Measurements from ENCODE around the gene KCTD12. TPM values are rescaled to one million over a fixed set of nuclear protein-coding genes. Genes with fewer than 3 reads are reported as not detected.

The KCTD12 gene
- total RNA-seq, 4 donors from 2014 or later = 27.9 to 59.3 (median 37.8) TPM

DNA sequence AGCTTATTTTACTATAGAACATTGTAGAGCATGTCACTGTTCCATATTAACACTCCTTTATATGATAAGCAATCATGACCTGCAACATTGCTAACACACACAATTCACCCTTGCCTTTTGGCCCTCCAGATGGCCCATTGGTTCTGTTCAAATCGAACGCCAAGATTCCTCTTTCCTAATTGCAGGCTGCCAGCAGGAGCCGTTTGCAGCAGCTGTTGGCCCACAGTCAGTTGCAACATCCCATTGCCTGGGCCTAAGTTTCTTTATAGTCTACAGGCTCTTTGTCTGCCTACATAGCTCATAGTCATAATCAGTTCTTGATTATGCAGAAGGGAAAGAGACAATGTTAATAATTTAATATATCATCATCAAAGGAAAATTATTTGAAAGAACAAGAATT lies 37.6 kb downstream of the KCTD12 start:
- Histone ChIP-seq H3K36me3 (no peaks in the 10 kb centered on the region), H3K27me3 (no peaks in the 10 kb centered on the region), H3K9me3 (no peaks in the 10 kb centered on the region), H3K4me3 (replicated peaks in 1 of 3) (no peak overlapping the region), H3K4me1 (no peaks in the 10 kb centered on the region), H3K27ac (no peak overlapping the region)
- WGBS, 2 donors = 61 to 71% methylated on average over 3 of the region's 3 CpGs
- no peak for DNase-seq
- TF ChIP-seq, protein P1, sequence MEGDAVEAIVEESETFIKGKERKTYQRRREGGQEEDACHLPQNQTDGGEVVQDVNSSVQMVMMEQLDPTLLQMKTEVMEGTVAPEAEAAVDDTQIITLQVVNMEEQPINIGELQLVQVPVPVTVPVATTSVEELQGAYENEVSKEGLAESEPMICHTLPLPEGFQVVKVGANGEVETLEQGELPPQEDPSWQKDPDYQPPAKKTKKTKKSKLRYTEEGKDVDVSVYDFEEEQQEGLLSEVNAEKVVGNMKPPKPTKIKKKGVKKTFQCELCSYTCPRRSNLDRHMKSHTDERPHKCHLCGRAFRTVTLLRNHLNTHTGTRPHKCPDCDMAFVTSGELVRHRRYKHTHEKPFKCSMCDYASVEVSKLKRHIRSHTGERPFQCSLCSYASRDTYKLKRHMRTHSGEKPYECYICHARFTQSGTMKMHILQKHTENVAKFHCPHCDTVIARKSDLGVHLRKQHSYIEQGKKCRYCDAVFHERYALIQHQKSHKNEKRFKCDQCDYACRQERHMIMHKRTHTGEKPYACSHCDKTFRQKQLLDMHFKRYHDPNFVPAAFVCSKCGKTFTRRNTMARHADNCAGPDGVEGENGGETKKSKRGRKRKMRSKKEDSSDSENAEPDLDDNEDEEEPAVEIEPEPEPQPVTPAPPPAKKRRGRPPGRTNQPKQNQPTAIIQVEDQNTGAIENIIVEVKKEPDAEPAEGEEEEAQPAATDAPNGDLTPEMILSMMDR (IDR thresholded peaks at IDR 0.05) = no peak
- no peak for TF ChIP-seq POLR2A (IDR thresholded peaks at IDR 0.05)
- intact Hi-C loops (cut with DNase I) = no loop called here

DNA sequence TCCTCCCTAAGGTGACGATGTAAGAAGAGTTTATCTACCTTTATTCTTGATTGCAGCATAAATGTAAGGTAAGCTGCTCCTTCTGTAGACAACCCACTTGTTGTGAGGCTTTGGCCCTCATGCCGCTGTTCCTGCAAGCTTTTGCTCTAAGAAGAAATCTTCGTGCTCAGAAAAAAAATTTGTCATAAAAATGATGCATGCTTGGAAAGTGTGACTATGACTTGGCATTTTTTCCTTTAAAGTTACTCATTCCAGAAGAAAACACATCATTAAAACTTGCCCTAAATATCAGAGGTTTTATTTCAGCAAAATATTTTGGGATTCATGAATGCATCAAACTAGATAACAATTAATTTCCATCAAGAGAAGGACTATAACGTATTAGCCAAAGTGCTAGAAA lies 39.8 kb downstream of the KCTD12 start:
- no peaks in the 10 kb centered on the region for H3K36me3 ChIP-seq
- no peak overlapping the region for H3K4me3 ChIP-seq (replicated peaks in 1 of 3)
- TF ChIP-seq POLR2A (IDR thresholded peaks at IDR 0.05) = no peak
- TF ChIP-seq, protein P1 (IDR thresholded peaks at IDR 0.05) = no peak
- no peak overlapping the region for H3K27ac ChIP-seq
- H3K4me1 ChIP-seq = no peaks in the 10 kb centered on the region
- no peaks in the 10 kb centered on the region for H3K27me3 ChIP-seq
- no peaks in the 10 kb centered on the region for H3K9me3 ChIP-seq
- DNase-seq = no peak
- intact Hi-C loops (cut with DNase I) = no loop called here
- WGBS, 2 donors = 74 to 84% methylated on average over 4 of the region's 4 CpGs

GRCh38 chr13:76845865-76846264 lies 40.3 kb downstream of the KCTD12 start:
- TF ChIP-seq, protein P1 (IDR thresholded peaks at IDR 0.05) = no peak
- TF ChIP-seq POLR2A (IDR thresholded peaks at IDR 0.05) = no peak
- H3K36me3 ChIP-seq = no peaks in the 10 kb centered on the region
- WGBS, 2 donors = 58 to 62% methylated on average over 2 of the region's 2 CpGs
- no peak overlapping the region for H3K27ac ChIP-seq
- no peaks in the 10 kb centered on the region for H3K27me3 ChIP-seq
- H3K9me3 ChIP-seq = no peaks in the 10 kb centered on the region
- intact Hi-C loops (cut with DNase I) = no loop called here
- no peak for DNase-seq
- no peaks in the 10 kb centered on the region for H3K4me1 ChIP-seq
- no peak overlapping the region for H3K4me3 ChIP-seq (replicated peaks in 1 of 3)

GRCh38 chr13:76845367-76845766 lies 40.8 kb downstream of the KCTD12 start:
- H3K4me3 ChIP-seq (replicated peaks in 1 of 3) = no peak overlapping the region
- H3K4me1 ChIP-seq = no peaks in the 10 kb centered on the region
- H3K9me3 ChIP-seq = no peaks in the 10 kb centered on the region
- no peaks in the 10 kb centered on the region for H3K36me3 ChIP-seq
- no peak for TF ChIP-seq POLR2A (IDR thresholded peaks at IDR 0.05)
- TF ChIP-seq, protein P1 (IDR thresholded peaks at IDR 0.05) = no peak
- H3K27ac ChIP-seq = no peak overlapping the region
- intact Hi-C loops (cut with DNase I) = no loop called here
- 96 to 97% methylated on average over 3 of the region's 3 CpGs for WGBS, 2 donors
- no peaks in the 10 kb centered on the region for H3K27me3 ChIP-seq
- DNase-seq = no peak

DNA sequence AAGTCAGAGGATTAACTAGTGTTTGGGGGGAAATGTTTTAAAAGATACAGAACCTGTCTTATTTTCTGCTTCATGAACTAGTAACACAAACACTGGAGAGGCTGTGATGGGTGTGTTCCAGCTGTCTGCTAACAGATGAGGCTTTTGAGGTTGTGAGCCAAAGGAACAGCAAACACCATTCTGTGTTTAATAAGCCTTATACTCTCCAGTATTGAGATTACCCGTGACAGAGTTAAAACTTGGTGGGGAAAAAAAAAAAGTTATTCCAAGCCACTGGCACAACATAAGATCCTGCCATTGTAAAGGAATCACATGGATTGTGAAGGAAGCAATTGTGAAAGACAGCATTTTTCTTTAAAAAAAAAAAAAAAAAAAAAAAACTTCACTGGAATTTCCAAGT lies 48.4 kb downstream of the KCTD12 start:
- intact Hi-C loops (cut with DNase I) = no loop called here
- DNase-seq = no peak
- WGBS, 2 donors = 20 to 21% methylated on average over 1 of the region's 1 CpG
- H3K4me1 ChIP-seq = no peaks in the 10 kb centered on the region
- TF ChIP-seq, protein P1 (IDR thresholded peaks at IDR 0.05) = no peak
- no peak for TF ChIP-seq POLR2A (IDR thresholded peaks at IDR 0.05)
- no peak overlapping the region for H3K4me3 ChIP-seq (replicated peaks in 1 of 3)
- no peaks in the 10 kb centered on the region for H3K36me3 ChIP-seq
- no peaks in the 10 kb centered on the region for H3K27me3 ChIP-seq
- no peak overlapping the region for H3K27ac ChIP-seq
- no peaks in the 10 kb centered on the region for H3K9me3 ChIP-seq
